ENCODE results near the gene MGAM2. TPM values are rescaled to one million over a fixed set of nuclear protein-coding genes. Genes with fewer than 3 reads are reported as not detected.

The MGAM2 gene
- total RNA-seq, 1 experiment from 2014 or later = not detected

DNA sequence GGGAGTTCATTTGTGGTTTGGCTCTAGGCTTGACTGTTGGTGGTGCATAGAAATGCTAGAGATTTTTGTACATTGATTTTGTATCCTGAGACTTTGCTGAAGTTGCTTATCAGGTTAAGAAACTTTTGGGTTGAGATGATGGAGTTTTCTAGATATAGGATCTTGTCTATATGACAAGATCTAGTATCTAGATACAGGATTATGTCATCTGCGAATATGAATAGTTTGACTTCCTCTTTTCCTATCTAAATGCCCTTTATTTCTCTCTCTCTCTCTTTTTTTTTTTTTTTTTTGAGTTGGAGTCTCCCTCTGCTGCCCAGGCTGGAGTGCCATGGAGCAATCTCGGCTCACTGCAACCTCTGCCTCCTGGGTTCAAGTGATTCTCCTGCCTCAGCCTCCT, 62.9 kb downstream of the MGAM2 start:
- DNase-seq (ENCODE audit: extremely low read depth, low read depth) = no peak

DNA sequence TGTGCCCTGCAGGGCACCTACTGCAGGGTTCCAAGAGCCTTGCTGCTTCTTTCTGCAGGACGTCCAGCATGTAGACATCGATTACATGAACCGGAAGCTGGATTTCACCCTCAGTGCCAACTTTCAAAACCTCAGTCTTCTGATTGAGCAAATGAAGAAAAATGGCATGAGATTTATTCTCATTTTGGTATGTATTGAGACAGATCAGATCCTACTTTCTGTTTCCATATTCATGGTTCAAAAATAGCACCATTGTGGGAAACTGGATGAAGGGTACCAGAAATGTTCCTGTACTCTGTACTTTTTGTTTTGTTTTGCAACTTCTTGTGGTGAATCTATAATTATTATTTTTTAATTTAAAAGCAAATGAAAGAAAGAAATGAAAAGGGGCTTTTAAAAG, 64.1 kb downstream of the MGAM2 start:
- no peak for DNase-seq (ENCODE audit: extremely low read depth, low read depth)

DNA sequence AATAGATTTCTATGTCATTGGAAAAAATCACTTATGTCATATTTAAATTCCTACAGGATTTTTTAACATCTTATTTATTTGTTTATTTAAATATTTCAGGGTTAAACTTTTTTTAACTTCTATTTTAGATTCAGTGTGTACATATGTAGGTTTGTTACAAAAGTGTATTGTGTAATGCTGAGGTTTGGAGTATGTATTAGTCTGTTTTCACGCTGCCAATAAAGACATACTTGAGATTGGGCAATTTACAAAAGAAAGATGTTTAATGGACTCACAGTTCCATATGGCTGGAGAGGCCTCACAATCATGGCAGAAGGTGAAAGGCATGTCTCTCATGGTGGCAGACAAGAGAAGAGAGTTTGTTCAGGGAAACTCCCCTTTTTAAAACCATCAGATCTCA, 65.4 kb downstream of the MGAM2 start:
- no peak for DNase-seq (ENCODE audit: extremely low read depth, low read depth)

DNA sequence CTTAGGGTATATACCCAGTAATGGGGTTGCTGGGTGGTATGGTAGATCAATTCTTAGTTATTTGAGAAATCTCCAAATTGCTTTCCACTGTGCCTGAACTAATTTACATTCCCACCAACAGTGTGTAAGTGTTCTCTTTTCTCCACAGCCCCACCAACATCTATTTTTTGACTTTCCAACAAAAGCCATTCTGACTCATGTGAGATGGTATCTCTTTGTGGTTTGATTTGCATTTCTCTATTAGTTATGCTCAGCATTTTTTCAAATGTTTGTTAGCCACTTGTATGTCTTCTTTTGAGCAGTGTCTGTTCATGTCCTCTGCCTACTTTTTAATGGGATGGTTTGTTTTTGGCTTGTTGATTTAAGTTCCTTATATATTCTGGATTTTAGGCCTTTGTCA, 66.4 kb downstream of the MGAM2 start:
- DNase-seq (ENCODE audit: extremely low read depth, low read depth) = no peak

DNA sequence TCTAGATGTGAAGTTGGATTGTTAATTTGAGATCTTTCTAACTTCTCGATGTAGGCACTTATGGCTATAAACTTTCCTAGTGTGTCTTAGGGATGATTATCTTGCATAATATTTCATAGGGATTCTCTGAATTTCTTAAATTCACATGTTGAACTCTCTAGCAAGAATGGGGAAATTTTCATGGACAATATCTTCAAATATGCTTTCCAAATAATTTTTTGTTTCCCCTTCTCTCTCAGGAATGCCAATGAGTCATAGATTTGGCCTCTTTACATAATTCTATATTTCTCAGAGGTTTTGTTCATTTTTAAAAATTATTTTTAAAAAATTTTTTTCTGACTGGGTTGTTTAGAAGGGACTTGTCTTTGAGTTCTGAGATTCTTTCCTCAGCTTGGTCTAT, 68.9 kb downstream of the MGAM2 start:
- no peak for DNase-seq (ENCODE audit: extremely low read depth, low read depth)

DNA sequence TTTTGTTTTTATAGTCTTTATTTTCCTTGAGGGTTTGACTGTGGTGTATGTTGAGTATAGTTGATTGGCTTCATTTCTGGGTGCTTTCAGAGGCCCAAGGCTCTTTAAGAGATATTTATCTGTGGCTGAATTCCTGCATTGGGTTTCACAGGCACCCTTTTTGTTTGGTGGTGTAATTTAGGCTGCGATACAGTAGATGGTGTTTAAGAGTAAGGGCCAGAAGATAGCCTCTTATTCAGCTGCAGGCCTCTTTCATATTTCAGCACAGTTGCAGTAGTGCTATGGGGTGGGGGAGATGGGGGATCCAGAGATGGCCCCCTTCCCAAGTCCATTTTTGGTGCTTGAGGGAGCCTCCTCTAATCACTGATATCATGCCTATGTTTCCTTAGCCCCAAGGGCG, 69.7 kb downstream of the MGAM2 start:
- DNase-seq (ENCODE audit: extremely low read depth, low read depth) = no peak

DNA sequence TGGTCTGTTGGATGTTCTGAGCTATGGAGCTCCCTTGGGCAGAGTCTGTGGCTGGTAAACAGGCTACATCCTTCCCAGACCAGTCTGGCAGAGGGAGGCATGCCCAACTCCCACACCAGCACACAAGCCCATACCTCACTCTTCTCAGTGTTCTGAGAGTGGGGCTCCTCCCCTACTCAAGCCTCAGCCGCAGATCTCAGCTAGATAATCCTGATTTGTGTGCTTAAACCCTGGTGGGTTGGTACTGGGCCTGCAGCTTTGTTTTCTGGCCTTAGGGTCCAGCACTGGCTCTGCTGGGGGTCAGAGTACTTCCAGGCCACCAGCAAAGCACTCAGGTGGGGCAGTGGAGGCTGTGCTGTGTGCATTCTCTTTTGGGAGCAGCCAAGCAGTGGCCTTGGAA, 70.4 kb downstream of the MGAM2 start:
- no peak for DNase-seq (ENCODE audit: extremely low read depth, low read depth)

DNA sequence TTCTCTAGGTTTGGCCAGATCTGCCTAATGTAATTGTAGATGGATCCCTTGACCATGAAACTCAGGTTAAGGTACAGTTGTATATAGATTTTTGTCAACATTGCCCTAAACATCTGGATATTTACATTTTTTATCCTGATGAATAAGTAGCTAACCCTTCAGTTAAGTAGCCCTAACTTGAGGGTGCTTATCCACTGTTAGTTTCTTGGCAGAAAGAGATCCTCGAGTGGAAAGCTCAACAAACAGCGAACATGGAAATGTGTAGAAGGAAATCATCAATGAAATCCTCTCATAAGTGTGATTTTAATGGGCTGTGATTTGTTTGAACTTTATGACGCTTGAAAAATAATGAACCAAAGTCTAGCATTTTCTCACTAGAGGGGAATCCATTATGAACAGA, 73.6 kb downstream of the MGAM2 start:
- no peak for DNase-seq (ENCODE audit: extremely low read depth, low read depth)

DNA sequence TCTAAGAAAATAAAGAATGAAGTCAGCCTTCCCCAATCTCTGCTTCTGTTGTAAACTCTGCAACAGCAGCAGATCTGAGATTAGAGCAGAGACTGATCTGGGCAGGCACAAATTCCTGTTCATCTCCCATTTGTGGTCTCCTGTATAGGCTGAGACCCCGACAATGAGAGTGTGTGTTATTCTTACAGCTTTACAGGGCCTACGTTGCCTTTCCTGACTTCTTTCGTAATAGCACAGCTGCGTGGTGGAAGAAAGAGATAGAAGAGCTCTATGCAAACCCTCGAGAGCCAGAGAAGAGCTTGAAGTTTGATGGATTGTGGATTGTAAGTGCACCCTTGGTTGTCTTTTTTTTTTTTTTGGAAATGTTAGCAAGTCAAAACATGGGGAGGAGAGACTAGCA, 74.3 kb downstream of the MGAM2 start:
- no peak for DNase-seq (ENCODE audit: extremely low read depth, low read depth)

DNA sequence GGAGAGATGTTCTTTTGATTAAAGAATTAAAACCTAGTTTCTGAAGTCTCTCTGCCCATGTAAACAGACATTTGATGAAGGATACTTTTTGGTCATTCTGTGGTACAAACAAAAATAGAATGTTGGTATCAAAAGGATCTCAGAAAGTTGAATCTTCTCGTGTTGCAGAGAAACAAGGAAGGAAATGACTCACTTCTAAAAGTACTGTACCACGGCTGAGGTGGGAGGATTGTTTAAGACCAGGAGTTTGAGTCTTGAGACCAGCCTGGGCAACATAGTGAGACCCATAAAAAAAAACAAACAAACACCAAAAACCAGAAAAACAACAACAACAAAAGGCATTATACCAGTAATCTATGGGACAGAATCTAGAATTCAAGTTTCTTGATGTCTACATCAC, 76.6 kb downstream of the MGAM2 start:
- no peak for DNase-seq (ENCODE audit: extremely low read depth, low read depth)

DNA sequence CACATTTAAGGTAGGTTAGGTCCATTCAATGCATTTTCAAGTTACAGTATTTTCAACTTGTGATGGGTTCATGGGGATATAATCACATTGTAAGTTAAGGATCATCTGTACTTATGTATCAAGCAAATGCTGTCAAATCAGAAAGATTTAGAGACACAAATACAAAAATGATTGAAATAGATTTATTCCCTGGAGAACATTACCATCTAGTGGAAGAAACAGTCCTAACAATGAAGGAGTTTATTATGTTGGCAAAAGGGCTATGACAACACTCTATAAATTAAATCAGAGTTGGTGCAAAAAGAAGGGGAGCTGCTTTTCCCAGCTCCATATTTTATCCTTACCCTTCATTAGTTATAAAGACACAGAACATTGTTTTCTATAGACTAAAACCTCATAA, 77.3 kb downstream of the MGAM2 start:
- DNase-seq (ENCODE audit: extremely low read depth, low read depth) = no peak

DNA sequence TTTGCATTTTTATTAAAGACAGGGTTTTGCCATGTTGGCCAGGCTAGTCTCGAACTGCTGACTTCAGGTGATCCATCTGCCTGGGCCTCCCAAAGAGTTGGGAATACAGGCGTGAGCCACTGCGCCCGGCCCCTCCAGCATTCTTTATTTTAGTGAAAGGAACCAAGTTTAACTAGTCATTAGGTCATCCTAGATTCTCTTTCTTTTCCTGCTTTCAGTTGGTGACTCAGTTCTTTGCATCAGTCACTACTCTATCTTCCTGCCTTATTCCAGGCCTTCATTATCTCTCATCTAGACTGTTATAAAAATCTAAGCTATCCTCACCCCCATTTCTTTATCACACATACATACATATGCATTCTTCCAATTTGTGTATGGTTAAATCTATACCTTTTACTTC, 82.7 kb downstream of the MGAM2 start:
- DNase-seq (ENCODE audit: extremely low read depth, low read depth) = no peak

DNA sequence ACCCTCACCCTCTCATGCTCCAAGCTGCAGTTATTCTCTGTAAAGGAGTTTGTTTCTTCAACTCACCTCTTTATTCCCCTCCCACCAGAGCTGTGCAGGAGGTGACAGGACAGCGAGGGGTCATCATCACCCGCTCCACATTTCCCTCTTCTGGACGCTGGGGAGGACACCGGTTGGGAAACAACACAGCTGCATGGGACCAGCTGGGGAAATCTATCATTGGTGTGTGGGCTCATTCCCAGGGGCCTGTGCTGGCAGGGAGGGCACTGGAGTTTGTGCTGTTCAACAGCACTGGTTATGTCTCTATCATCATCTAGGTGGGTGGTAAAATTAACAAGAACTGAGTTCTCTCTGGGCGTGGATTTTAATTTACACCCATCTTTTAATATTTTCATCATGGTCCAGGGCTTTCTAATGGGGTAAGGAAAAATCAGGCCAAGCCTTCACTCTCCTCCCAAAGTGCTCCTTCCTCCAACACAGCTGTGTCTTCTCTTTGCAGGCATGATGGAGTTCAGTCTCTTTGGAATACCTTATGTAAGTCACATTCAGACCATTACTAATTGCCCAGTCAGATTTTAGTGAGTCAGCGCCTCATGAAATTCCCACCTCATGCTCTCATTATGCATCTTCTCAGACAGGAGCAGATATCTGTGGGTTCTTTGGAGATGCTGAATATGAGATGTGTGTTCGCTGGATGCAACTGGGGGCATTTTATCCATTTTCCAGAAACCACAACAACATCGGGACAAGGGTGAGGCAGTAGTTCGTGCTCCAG, 84.7 kb downstream of the MGAM2 start:
- DNase-seq (ENCODE audit: extremely low read depth, low read depth) = no peak

DNA sequence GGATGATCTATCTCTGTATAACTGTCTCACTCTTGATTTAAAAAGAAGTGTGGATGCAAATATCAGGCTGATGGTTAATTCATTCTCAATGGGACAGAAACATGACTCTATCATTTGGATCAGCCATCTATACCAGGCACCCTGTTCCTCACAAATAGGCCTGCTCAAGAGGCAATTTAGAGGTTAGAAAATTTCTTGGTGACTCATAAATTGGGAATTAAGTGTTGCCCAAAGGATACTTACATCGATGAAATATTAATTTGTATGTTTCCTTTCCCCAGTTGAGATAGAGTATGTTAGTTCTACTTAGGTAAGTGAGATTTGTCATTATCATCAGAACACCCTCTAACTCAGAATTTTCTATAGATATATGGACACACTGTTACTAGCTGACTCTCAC, 88.7 kb downstream of the MGAM2 start:
- no peak for DNase-seq (ENCODE audit: extremely low read depth, low read depth)

DNA sequence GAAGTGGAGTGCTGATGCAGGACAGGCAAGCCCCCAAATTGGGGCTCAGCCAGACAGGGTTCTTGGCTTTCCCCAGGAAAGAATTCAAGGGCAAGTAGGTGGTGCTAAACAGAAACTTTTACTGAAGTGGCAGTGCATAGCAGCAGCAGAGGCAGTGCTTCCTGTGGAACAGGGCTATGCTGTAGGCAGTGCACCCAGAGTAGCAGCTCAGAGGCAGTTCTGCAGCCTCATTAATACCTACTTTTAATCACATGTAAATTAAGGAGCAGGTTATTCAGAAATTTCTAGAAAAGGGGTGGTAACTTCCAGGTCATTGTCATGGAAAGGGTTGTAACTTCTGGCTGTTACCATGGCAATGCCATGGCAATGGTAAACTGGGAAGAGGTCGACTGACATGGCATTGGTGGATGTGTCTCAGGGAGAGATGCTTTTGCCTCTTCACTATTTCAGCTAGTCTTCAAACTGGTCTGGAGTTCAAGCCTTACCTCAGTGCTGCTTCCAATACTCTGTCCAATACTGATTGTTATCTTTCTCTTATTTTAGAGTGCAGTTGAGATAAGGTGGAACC, 117.1 kb downstream of the MGAM2 start:
- DNase-seq (ENCODE audit: extremely low read depth, low read depth) = no peak

DNA sequence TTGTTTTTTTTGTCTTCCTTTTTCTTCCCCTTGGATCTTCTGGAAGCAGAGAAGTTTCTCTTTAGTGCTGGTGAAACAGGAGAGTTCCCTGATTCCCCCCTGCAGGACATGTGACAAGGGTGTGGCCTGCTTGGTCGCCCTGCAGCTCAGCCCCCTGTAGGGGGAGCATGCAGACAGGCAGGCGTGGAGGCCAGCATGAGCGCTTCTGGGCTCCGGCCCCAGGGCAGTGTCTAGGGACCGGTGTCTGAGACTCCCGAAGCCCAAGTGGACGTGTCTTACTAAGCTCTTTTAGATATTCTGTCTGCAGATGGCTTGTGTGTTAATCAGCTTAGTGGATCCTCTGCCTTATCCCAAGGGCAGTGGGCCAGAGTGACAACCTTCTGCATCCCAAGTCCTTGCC, 120.2 kb downstream of the MGAM2 start:
- DNase-seq (ENCODE audit: extremely low read depth, low read depth) = no peak

DNA sequence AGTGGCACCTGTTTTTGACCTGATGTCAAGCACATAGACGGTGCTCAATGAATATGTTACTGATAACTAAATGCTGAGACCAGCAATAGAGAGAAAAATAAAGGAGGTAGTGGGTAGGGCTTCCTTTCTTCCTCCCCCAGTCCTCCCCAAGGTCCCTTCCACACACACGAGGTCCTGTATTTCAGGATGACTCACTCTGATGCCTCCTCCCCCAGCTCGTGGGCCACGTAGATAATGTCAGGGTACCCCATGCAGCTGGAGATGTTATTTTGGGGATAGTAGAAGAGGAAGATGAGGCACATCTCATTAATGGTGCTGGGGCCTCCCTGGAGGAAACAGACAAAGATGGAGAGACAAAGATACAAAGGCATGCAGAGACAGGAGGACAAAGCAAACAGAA, 129.0 kb downstream of the MGAM2 start:
- DNase-seq (ENCODE audit: extremely low read depth, low read depth) = no peak

DNA sequence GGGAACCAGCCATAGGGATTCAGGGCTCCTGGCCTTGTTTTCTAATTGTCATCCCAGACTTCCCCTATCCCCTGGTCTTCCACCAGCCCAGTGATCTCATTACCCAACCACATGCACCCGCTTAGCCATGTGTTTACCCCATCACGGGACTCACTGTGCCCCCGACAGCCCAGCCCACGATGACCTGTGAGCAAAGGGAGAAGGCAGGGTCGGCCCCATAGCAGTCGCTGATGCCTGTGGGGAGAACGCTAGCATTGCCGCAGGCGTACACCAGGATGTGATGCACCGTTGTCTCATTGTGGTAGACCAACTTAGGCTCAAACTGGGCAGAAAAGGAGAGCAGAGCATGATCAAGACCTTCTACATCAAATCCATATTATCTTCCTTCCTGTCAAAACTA, 132.3 kb downstream of the MGAM2 start:
- no peak for DNase-seq (ENCODE audit: extremely low read depth, low read depth)

DNA sequence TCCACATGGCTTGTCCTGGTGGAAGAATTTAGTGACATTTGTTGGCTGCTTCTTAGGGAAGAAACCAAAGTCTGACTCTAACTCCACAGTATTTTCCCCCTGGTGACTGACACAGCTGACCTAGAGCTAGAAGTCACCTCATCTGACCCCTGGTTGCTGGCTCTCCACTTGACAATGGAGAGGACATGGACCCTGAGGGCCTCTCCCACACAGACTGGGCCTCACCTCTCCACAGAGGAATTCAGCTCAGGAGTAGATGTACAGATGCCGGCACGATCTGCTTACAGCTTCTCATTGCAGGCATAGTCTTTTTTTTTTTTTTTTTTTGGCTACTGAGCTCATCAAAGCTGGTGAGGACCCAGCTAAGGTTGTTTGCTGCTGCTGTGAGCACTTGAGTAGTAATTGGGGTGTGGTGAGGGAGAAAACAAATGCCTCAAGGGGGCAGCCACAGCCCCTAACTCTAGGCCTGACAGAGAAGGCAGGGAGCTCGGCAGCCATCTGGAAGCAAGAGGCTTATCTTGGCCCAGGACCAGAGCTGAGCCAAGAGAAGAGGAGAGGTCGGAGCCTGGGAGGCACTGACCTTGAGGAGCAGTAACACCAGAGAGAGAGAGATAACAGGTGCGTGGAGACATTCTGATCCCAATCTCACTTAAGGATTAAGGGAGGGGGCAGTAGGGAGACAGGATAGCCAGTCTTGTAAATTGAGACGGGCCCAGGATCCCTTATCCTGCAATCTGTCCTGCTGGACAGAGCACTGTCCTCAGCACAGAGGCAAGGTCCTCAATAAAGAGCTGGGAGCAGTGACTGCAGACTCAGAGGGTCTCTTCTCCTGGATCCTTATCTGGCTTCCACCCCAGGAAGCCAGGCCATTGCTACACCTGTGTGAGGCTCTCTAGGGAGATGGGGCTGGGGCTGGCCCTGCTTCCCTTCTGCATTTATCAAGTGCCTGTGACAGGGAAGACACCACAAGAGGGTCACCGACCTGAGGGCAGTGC, 136.9 kb downstream of the MGAM2 start:
- no peak for DNase-seq (ENCODE audit: extremely low read depth, low read depth)

DNA sequence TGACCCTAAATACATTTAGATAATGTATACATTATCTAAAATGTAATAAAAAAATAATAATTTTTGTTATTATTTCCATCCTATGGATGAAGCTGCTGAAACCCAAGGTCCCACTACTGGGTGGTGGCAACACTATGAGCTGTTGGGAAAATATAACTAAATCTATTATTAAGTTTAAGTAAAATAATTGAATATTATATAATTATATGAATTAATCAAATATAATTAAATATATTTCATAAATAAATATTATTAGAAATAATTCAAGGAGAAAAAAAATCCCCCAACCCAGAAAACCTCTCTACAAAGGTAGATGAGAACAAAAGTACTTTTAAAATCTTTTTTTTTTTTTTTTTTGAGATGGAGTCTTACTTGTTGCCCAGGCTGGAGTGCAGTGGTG, 138.4 kb downstream of the MGAM2 start:
- DNase-seq (ENCODE audit: extremely low read depth, low read depth) = no peak

DNA sequence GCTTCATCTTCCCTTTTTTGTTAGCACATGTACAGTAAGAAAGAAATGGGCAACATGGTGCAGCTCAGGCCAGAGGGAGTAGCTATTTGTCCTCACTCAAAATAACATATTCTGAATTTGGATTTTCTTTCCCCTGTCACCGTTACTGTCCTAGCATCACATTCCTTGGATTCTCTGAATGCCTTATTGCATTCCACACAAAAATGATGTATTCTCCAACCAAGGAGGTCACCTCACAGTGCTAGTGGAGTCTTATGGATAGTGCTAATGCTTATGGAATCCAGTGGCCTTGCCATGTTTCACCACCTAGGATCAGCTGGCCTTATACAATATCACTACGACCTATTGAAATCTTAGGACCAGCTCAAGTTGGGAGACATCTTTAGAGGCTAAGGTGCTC, 139.2 kb downstream of the MGAM2 start:
- DNase-seq (ENCODE audit: extremely low read depth, low read depth) = no peak

DNA sequence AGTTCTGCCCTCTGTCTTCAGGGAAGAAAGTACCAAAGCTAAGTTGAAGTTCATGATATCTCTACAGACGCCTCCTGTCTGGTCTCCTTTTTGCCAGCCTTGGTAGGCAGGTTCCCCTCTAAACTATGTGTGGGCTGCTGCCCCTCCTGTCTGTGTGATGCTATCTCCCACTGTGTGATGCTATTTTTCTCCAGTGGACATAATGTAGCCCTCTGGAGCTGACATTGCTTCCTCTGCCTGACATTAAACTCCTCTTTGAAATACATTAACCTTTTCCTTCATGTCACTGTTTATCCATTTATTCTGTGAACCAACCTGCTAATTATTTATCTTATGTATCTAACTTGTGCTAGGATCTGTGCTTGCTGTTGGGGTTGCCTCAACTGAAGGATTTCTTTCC, 146.4 kb downstream of the MGAM2 start, which contains the start of gene PRSS58:
TSS of gene PRSS58 (minus strand) at position 101 of the 400 bp plus-strand sequence. CDS start 351 bp downstream, outside the sequence.
- no peak for DNase-seq (ENCODE audit: extremely low read depth, low read depth)

All from NCI-H460 (cell line).